ENCODE measurements around the gene GFRA4.
A peak's percentile ranks its signal among the peaks of the same experiment; 100 is the strongest.

GFRA4 gene

GRCh38 chr20:3663031-3663701 is at the start of gene GFRA4:
TSS of gene GFRA4 (minus strand) at chr20:3663399. CDS start at chr20:3663399, 0 bp downstream.
- DNase-seq: no peak

GRCh38 chr20:3712279-3712873 is 49.2 kb upstream of the GFRA4 start, which contains the start of gene SIGLEC1:
TSS of gene SIGLEC1 (minus strand) at chr20:3712600. CDS start at chr20:3707128, 5,472 bp downstream.
- DNase-seq: no peak

GRCh38 chr20:3711484-3711941 is 48.3 kb upstream of the GFRA4 start:
- no peak for DNase-seq

- peak; percentile 94 for DNase-seq
Measured at GRCh38 chr20:3710703-3711483, 47.7 kb upstream of the GFRA4 start.

GRCh38 chr20:3710011-3710466 is 46.8 kb upstream of the GFRA4 start:
- DNase-seq: no peak

GRCh38 chr20:3707508-3707899 is 44.3 kb upstream of the GFRA4 start:
- no peak for DNase-seq

GRCh38 chr20:3706774-3707507 is 43.7 kb upstream of the GFRA4 start:
- DNase-seq: no peak

GRCh38 chr20:3705970-3706739 is 43.0 kb upstream of the GFRA4 start:
- no peak for DNase-seq

- no peak for DNase-seq
Measured at GRCh38 chr20:3705491-3705969, 42.3 kb upstream of the GFRA4 start.

- no peak for DNase-seq
Measured at GRCh38 chr20:3704087-3704486, 40.9 kb upstream of the GFRA4 start.

GRCh38 chr20:3702611-3703391 is 39.6 kb upstream of the GFRA4 start:
- DNase-seq: no peak

GRCh38 chr20:3701061-3701998 is 38.1 kb upstream of the GFRA4 start:
- DNase-seq: no peak

- DNase-seq: no peak
Measured at GRCh38 chr20:3699037-3699436, 35.8 kb upstream of the GFRA4 start.

GRCh38 chr20:3698591-3699001 is 35.4 kb upstream of the GFRA4 start:
- no peak for DNase-seq

GRCh38 chr20:3697588-3698305 is 34.5 kb upstream of the GFRA4 start:
- DNase-seq: no peak

GRCh38 chr20:3696745-3697587 is 33.8 kb upstream of the GFRA4 start:
- DNase-seq: no peak

GRCh38 chr20:3696200-3696599 is 33.0 kb upstream of the GFRA4 start:
- DNase-seq: no peak

- no peak for DNase-seq
Measured at GRCh38 chr20:3694864-3695263, 31.7 kb upstream of the GFRA4 start.

All from activated CD8-positive, alpha-beta memory T cell treated with anti-CD3 and anti-CD28 coated beads for 24 hours (primary cell).